Measurements from ENCODE around the gene PDE2A. TPM values are rescaled to one million over a fixed set of nuclear protein-coding genes. Genes with fewer than 3 reads are reported as not detected.

Gene PDE2A
- total RNA-seq, 1 experiment from 2014 or later, result 9.6 TPM

GRCh38 chr11:72635309-72635915, 38.8 kb downstream of the PDE2A start:
- no peak overlapping the region for H3K27ac ChIP-seq
- TF ChIP-seq EZH2 (IDR thresholded peaks at IDR 0.05; ENCODE audit: low read depth), result no peak
- no peak for TF ChIP-seq CTCF (conservative IDR thresholded peaks at IDR 0.05)
- intact Hi-C loops (cut with micrococcal nuclease; ENCODE audit: unreplicated experiment), result no loop called here
- no peak overlapping the region for H2AFZ ChIP-seq
- H3K36me3 ChIP-seq (ENCODE audit: low read depth), result no peaks in the 10 kb centered on the region
- H3F3A ChIP-seq (ENCODE audit: insufficient read depth, low read depth), result peaks cover 15% of the 10 kb centered on the region; the same call in 1 of the 2 replicates
- H3K4me3 ChIP-seq, result no peak overlapping the region
- H3K4me2 ChIP-seq, result no peak overlapping the region
- DNase-seq, result no peak
- ChIA-PET POLR2A (ENCODE audit: unreplicated experiment) (no interaction called here), CTCF (no interaction called here)
- H3K4me1 ChIP-seq (replicated peaks; ENCODE audit: insufficient read depth), result peaks cover 65% of the 10 kb centered on the region
- H3K9me3 ChIP-seq (ENCODE audit: insufficient read depth, low read depth), result no peaks in the 10 kb centered on the region
- H3K79me2 ChIP-seq (ENCODE audit: low read depth), result no peaks in the 10 kb centered on the region
- H4K20me1 ChIP-seq (ENCODE audit: insufficient read depth), result no peaks in the 10 kb centered on the region
- no peaks in the 10 kb centered on the region for H3K9me2 ChIP-seq (ENCODE audit: insufficient read depth)
- no peaks in the 10 kb centered on the region for H3K27me3 ChIP-seq (ENCODE audit: insufficient read depth, low read depth)
- BruUV-seq (replicated peaks), result no TSS peak

DNA sequence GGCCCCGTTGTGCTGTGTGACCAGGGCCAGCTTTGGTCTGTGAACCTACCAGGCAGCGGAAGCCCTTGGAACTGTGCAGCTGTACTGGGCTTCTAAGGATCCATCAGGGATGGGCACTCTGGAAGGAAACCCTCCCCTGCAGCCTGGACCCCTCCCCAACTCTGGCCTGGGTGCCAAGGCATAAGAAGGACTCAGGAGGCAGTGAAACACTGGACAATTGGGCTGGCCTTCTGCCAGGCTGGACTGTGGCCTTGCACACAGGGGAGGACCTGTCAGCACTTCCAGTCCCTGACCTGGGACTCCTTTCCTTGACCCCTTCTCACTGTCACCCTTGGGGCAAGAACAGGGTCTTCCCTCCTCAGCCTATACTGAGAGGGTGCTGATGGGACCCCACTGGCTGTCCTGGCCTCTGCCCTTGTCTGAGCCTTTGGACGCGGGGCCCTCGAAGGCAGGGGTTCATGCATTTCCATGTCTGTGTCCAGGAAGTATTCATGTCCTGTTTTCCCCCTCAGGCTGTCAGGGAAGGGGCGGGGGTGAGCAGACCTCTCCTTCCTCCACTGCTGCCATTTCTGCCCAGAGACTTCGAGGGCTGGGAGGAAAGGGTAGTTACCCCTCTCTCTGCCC, 39.6 kb downstream of the PDE2A start:
- H4K20me1 ChIP-seq (ENCODE audit: insufficient read depth), result 0 out of 2 replicates have a peak, but pooled peaks cover 6% of the 10 kb centered on the region
- no peaks in the 10 kb centered on the region for H3K79me2 ChIP-seq (ENCODE audit: low read depth)
- no peak for DNase-seq
- H3K4me3 ChIP-seq, result no peak overlapping the region
- no peak overlapping the region for H3K4me2 ChIP-seq
- TF ChIP-seq CTCF (conservative IDR thresholded peaks at IDR 0.05) (no peak), EZH2 (IDR thresholded peaks at IDR 0.05; ENCODE audit: low read depth) (no peak)
- H3K27me3 ChIP-seq (ENCODE audit: insufficient read depth, low read depth), result no peaks in the 10 kb centered on the region
- peaks cover 65% of the 10 kb centered on the region for H3K4me1 ChIP-seq (replicated peaks; ENCODE audit: insufficient read depth)
- ChIA-PET CTCF (no interaction called here), POLR2A (ENCODE audit: unreplicated experiment) (no interaction called here)
- intact Hi-C loops (cut with micrococcal nuclease; ENCODE audit: unreplicated experiment), result no loop called here
- no peaks in the 10 kb centered on the region for H3K9me2 ChIP-seq (ENCODE audit: insufficient read depth)
- no peak overlapping the region for H2AFZ ChIP-seq
- BruUV-seq (replicated peaks), result no TSS peak
- no peaks in the 10 kb centered on the region for H3K9me3 ChIP-seq (ENCODE audit: insufficient read depth, low read depth)
- peaks cover 15% of the 10 kb centered on the region; the same call in 1 of the 2 replicates for H3F3A ChIP-seq (ENCODE audit: insufficient read depth, low read depth)
- H3K27ac ChIP-seq, result no peak overlapping the region
- H3K36me3 ChIP-seq (ENCODE audit: low read depth), result no peaks in the 10 kb centered on the region

DNA sequence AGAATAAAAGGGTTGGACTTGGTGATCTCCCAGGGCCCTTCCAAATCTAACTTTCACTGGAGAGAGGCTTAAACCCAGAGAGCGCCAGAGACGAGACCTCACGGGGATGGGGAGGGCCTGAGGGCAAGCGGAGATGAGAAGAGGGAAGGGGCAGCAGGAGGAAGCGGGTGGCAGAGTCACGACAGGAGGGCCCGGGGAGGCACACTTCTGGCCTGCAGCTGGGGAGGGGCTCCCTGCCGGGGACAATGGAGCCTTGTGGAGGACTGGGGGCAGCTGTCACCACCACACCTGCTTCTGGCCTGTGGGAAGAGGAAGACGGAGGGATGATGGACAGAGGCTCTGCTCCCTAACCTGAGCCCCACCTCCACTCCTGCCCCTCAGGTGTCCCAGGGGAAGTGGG, 40.2 kb downstream of the PDE2A start:
- ChIA-PET CTCF (no interaction called here), POLR2A (ENCODE audit: unreplicated experiment) (no interaction called here)
- TF ChIP-seq CTCF (conservative IDR thresholded peaks at IDR 0.05) (no peak), EZH2 (IDR thresholded peaks at IDR 0.05; ENCODE audit: low read depth) (no peak)
- no peaks in the 10 kb centered on the region for H3K9me3 ChIP-seq (ENCODE audit: insufficient read depth, low read depth)
- H4K20me1 ChIP-seq (ENCODE audit: insufficient read depth), result 0 out of 2 replicates have a peak, but pooled peaks cover 7% of the 10 kb centered on the region
- no peak overlapping the region for H3K4me3 ChIP-seq
- H2AFZ ChIP-seq, result no peak overlapping the region
- no TSS peak for BruUV-seq (replicated peaks)
- no peaks in the 10 kb centered on the region for H3K9me2 ChIP-seq (ENCODE audit: insufficient read depth)
- H3K36me3 ChIP-seq (ENCODE audit: low read depth), result no peaks in the 10 kb centered on the region
- DNase-seq, result no peak
- peaks cover 15% of the 10 kb centered on the region; the same call in 1 of the 2 replicates for H3F3A ChIP-seq (ENCODE audit: insufficient read depth, low read depth)
- peaks cover 65% of the 10 kb centered on the region for H3K4me1 ChIP-seq (replicated peaks; ENCODE audit: insufficient read depth)
- H3K4me2 ChIP-seq, result no peak overlapping the region
- no peaks in the 10 kb centered on the region for H3K27me3 ChIP-seq (ENCODE audit: insufficient read depth, low read depth)
- H3K79me2 ChIP-seq (ENCODE audit: low read depth), result no peaks in the 10 kb centered on the region
- H3K27ac ChIP-seq, result peak overlapping the region; percentile 83
- intact Hi-C loops (cut with micrococcal nuclease; ENCODE audit: unreplicated experiment), result no loop called here

Measured in PC-9 (cell line).